Caco-2 (cell line): Measurements from ENCODE around the gene EPYC. TPM values are rescaled to one million over a fixed set of nuclear protein-coding genes. Genes with fewer than 3 reads are reported as not detected.
"Not testable (repeated sequence)": the region's sequence is repeated elsewhere in the genome, so short reads cannot be mapped to it uniquely, and the experiment has no call there.

Experiments used
- BruUV-seq: library from RNA; stranded (reverse); fragments of 400-500 nt; replicated peaks from 2 replicates; lab custom pipeline; 2021; lab: Mats Ljungman, UMichigan
- CTCF ChIA-PET: fragments of 300-600 bp; sonication (Branson Sonifier 250); formaldehyde crosslinking; loops from one replicate; lab custom pipeline; 2022; ENCODE audit warnings: antibody characterized with exemption; lab: Charles Lee
- POLR2A ChIA-PET: fragments of 300-600 bp; sonication (Branson Sonifier 250); formaldehyde crosslinking; loops from one replicate; lab custom pipeline; 2022; ENCODE audit warnings: antibody characterized with exemption; lab: Charles Lee
- DNase-seq, 2 experiments: peaks; one replicate each; pipeline versions ENCODE4 v3.0.0 to v3.0.0-alpha.2; 2020 to 2022
- H3K27me3 ChIP-seq: replicated peaks from 2 replicates; pipeline ENCODE4 v1.6.0; 2011; ENCODE audit warnings: low read length; ENCODE audit not compliant: control insufficient read depth, insufficient read depth
- H3K36me3 ChIP-seq: 2 replicates; pipeline ENCODE4 v1.5.1; 2011; ENCODE audit warnings: low read length; ENCODE audit not compliant: control insufficient read depth, insufficient read depth
- H3K4me1 ChIP-seq: fragments of 250-450 bp; sonication (Bioruptor Pico); 2 replicates; pipeline ENCODE4 v1.5.1; 2020; ENCODE audit warnings: mild to moderate bottlenecking
- H3K4me3 ChIP-seq: 2 replicates; pipeline ENCODE4 v1.5.1; 2011; ENCODE audit warnings: low read depth, mild to moderate bottlenecking, control low read depth, low read length
- H3K9me3 ChIP-seq: fragments of 250-450 bp; sonication (Bioruptor Pico); 2 replicates; pipeline ENCODE4 v1.5.1; 2020; ENCODE audit warnings: mild to moderate bottlenecking, moderate library complexity
- H3K27ac Mint-ChIP-seq: one replicate; pipeline ENCODE4 v1.8.0; 2022; ENCODE audit warnings: mixed read lengths; ENCODE audit not compliant: unreplicated experiment
- H3K27me3 Mint-ChIP-seq: one replicate; pipeline ENCODE4 v1.8.0; 2022; ENCODE audit warnings: mixed read lengths; ENCODE audit not compliant: insufficient read depth, unreplicated experiment
- H3K36me3 Mint-ChIP-seq: one replicate; pipeline ENCODE4 v1.8.0; 2022; ENCODE audit warnings: mild to moderate bottlenecking, mixed read lengths; ENCODE audit not compliant: insufficient read depth, unreplicated experiment
- H3K4me1 Mint-ChIP-seq: one replicate; pipeline ENCODE4 v1.8.0; 2022; ENCODE audit warnings: low read depth, mixed read lengths; ENCODE audit not compliant: unreplicated experiment
- H3K4me3 Mint-ChIP-seq: one replicate; pipeline ENCODE4 v1.8.0; 2022; ENCODE audit warnings: mild to moderate bottlenecking, moderate library complexity, mixed read lengths; ENCODE audit not compliant: unreplicated experiment
- H3K9me3 Mint-ChIP-seq: one replicate; pipeline ENCODE4 v1.8.0; 2022; ENCODE audit warnings: mixed read lengths; ENCODE audit not compliant: unreplicated experiment
- CTCF ChIP-seq, 2 experiments: fragments of 200-600 bp in 1 of 2; IDR thresholded peaks; 1 replicate in 1 of 2; 2 replicates in 1 of 2; pipeline versions ENCODE4 v1.5.1 to v1.8.0; 2011 to 2022; ENCODE audit warnings: antibody characterized with exemption in 1 of 2, control low read depth in 1 of 2, inconsistent platforms in 1 of 2, low read depth in 1 of 2, low read length in 1 of 2, mild to moderate bottlenecking in 1 of 2, moderate library complexity in 1 of 2; ENCODE audit not compliant: insufficient read depth in 1 of 2, severe bottlenecking in 1 of 2, unreplicated experiment in 1 of 2
- intact Hi-C: fragments of 100-400 bp; cut with micrococcal nuclease; formaldehyde crosslinking; loops from one replicate; pipeline ENCODE4 v1.10.0; 2022; ENCODE audit not compliant: unreplicated experiment
- total RNA-seq: library from RNA; stranded (reverse); gene quantifications from 2 replicates; pipeline ENCODE4 v1.2.3, GENCODE V29; 2022

The EPYC gene
- total RNA-seq, 1 experiment from 2014 or later = not detected

- Mint-ChIP-seq H3K27me3 (no peaks in the 10 kb centered on the region), H3K27ac (no peak overlapping the region)
- POLR2A ChIA-PET = no interaction called here
Measured at GRCh38 chr12:90987101-90987500, 17.7 kb downstream of the EPYC start.

GRCh38 chr12:90985331-90985730 lies 19.4 kb downstream of the EPYC start:
- H3K4me3 Mint-ChIP-seq, H3K9me3 Mint-ChIP-seq, POLR2A ChIA-PET, H3K9me3 ChIP-seq, H3K36me3 Mint-ChIP-seq, H3K27ac Mint-ChIP-seq, H3K4me1 ChIP-seq, CTCF ChIA-PET, H3K27me3 ChIP-seq, H3K36me3 ChIP-seq, H3K4me1 Mint-ChIP-seq, DNase-seq, intact Hi-C loops, H3K27me3 Mint-ChIP-seq, BruUV-seq, H3K4me3 ChIP-seq: not testable (repeated sequence)

More at GRCh38 chr12:90987101-90987500, 17.7 kb downstream of the EPYC start:
- DNase-seq = peak; percentile 10 to 42
- H3K4me1 ChIP-seq = peaks cover 6% of the 10 kb centered on the region; the same call in 1 of the 2 replicates
- intact Hi-C loops = no loop called here
- CTCF ChIA-PET = no interaction called here
- no peak overlapping the region for H3K4me3 ChIP-seq
- H3K9me3 ChIP-seq = peaks cover 7% of the 10 kb centered on the region; the same call in 1 of the 2 replicates
- no TSS peak for BruUV-seq
- Mint-ChIP-seq H3K9me3 (peaks cover 4% of the 10 kb centered on the region), H3K4me1 (peaks cover 6% of the 10 kb centered on the region), H3K4me3 (no peak overlapping the region), H3K36me3 (no peaks in the 10 kb centered on the region)
- H3K27me3 ChIP-seq = no peaks in the 10 kb centered on the region
- TF ChIP-seq CTCF (IDR thresholded peaks at IDR 0.05; ENCODE audit: insufficient read depth in 1 of 2, low read depth in 1 of 2, low read length in 1 of 2, severe bottlenecking in 1 of 2, unreplicated experiment in 1 of 2) = no peak
- H3K36me3 ChIP-seq = no peaks in the 10 kb centered on the region

GRCh38 chr12:90984114-90984513 lies 20.7 kb downstream of the EPYC start:
- DNase-seq = no peak
- Histone ChIP-seq H3K4me1 (peaks cover 6% of the 10 kb centered on the region; the same call in 1 of the 2 replicates), H3K27me3 (no peaks in the 10 kb centered on the region), H3K36me3 (no peaks in the 10 kb centered on the region), H3K9me3 (peaks cover 7% of the 10 kb centered on the region; the same call in 1 of the 2 replicates), H3K4me3 (no peak overlapping the region)
- H3K27ac Mint-ChIP-seq = no peak overlapping the region
- no peak for TF ChIP-seq CTCF (IDR thresholded peaks at IDR 0.05; ENCODE audit: insufficient read depth in 1 of 2, low read depth in 1 of 2, low read length in 1 of 2, severe bottlenecking in 1 of 2, unreplicated experiment in 1 of 2)
- BruUV-seq = no TSS peak
- H3K9me3 Mint-ChIP-seq = peaks cover 6% of the 10 kb centered on the region
- no peaks in the 10 kb centered on the region for H3K36me3 Mint-ChIP-seq
- H3K4me3 Mint-ChIP-seq = no peak overlapping the region
- ChIA-PET POLR2A (no interaction called here), CTCF (no interaction called here)
- H3K27me3 Mint-ChIP-seq = no peaks in the 10 kb centered on the region
- peaks cover 6% of the 10 kb centered on the region for H3K4me1 Mint-ChIP-seq
- intact Hi-C loops = no loop called here
